Lower lobe of right lung (tissue), 2 donors: ENCODE results near the gene KCNJ10. TPM values are rescaled to one million over a fixed set of nuclear protein-coding genes. Genes with fewer than 3 reads are reported as not detected.

Experiments
- ATAC-seq, 2 donors: fragments of 200-7000 bp; cut with Tn5 transposase; one replicate each; pipeline ENCODE4 v1.9.1; 2020 to 2022; ENCODE audit warnings: mild to moderate bottlenecking in 2 of 2, moderate library complexity in 2 of 2
- DNase-seq: peaks from one replicate; pipeline ENCODE4 v3.0.0-alpha.2; 2020
- H3K27ac ChIP-seq: fragments of 200-600 bp; one replicate; pipeline ENCODE4 v1.8.0; 2022
- H3K27me3 ChIP-seq: fragments of 200-600 bp; one replicate; pipeline ENCODE4 v1.8.0; 2022; ENCODE audit warnings: low read depth
- H3K36me3 ChIP-seq: fragments of 200-600 bp; one replicate; pipeline ENCODE4 v1.8.0; 2022; ENCODE audit warnings: mild to moderate bottlenecking
- H3K4me1 ChIP-seq: fragments of 200-600 bp; one replicate; pipeline ENCODE4 v1.8.0; 2022
- H3K4me3 ChIP-seq: fragments of 200-600 bp; one replicate; pipeline ENCODE4 v1.8.0; 2022; ENCODE audit warnings: mild to moderate bottlenecking
- H3K9me3 ChIP-seq: fragments of 200-600 bp; one replicate; pipeline ENCODE4 v1.8.0; 2022
- CTCF ChIP-seq: fragments of 200-600 bp; IDR thresholded peaks from one replicate; pipeline ENCODE4 v1.8.0; 2022; ENCODE audit warnings: antibody characterized with exemption, mild to moderate bottlenecking
- intact Hi-C: fragments of 100-400 bp; cut with DNase I; formaldehyde crosslinking; loops from one replicate; pipeline ENCODE4 v1.11.0; 2022
- total RNA-seq: library from RNA; stranded (reverse); fragmentation: NEBNext Ultra II Directional; extraction: Animal tissue kit (Norgen Biotek cat#: 25700); gene quantifications from one replicate; pipeline ENCODE4 v1.2.1, GENCODE V29; 2021
- donor health status: DM: no; HTN: yes; CAD: no; lungs with severe emphysema.

The KCNJ10 gene
- total RNA-seq, 1 donor from 2014 or later: 0.15 TPM

- no peaks in the 10 kb centered on the region for H3K9me3 ChIP-seq
- no peaks in the 10 kb centered on the region for H3K36me3 ChIP-seq
- no peak for DNase-seq
- no peaks in the 10 kb centered on the region for H3K27me3 ChIP-seq
- no peak overlapping the region for H3K4me3 ChIP-seq
- no peaks in the 10 kb centered on the region for H3K4me1 ChIP-seq
- TF ChIP-seq CTCF: no peak
- intact Hi-C loops: no loop called here
- no peak overlapping the region for H3K27ac ChIP-seq
- ATAC-seq: no peak
Measured at GRCh38 chr1:160022330-160023310, 47.3 kb downstream of the KCNJ10 start.

- DNase-seq: no peak
- ATAC-seq: no peak
- Histone ChIP-seq H3K36me3 (no peaks in the 10 kb centered on the region), H3K4me1 (no peaks in the 10 kb centered on the region), H3K9me3 (no peaks in the 10 kb centered on the region), H3K27me3 (no peaks in the 10 kb centered on the region), H3K4me3 (no peak overlapping the region), H3K27ac (no peak overlapping the region)
- intact Hi-C loops: no loop called here
- TF ChIP-seq CTCF: no peak
Measured at GRCh38 chr1:160021376-160022074, 48.4 kb downstream of the KCNJ10 start.

GRCh38 chr1:160020196-160020595, 49.8 kb downstream of the KCNJ10 start:
- H3K36me3 ChIP-seq: no peaks in the 10 kb centered on the region
- no peak for DNase-seq
- H3K27me3 ChIP-seq: no peaks in the 10 kb centered on the region
- no peak for TF ChIP-seq CTCF
- intact Hi-C loops: no loop called here
- no peak overlapping the region for H3K4me3 ChIP-seq
- ATAC-seq: no peak
- no peak overlapping the region for H3K27ac ChIP-seq
- H3K9me3 ChIP-seq: no peaks in the 10 kb centered on the region
- no peaks in the 10 kb centered on the region for H3K4me1 ChIP-seq

GRCh38 chr1:160018900-160019299, 51.1 kb downstream of the KCNJ10 start:
- H3K4me3 ChIP-seq: no peak overlapping the region
- no peak for DNase-seq
- no peak for TF ChIP-seq CTCF
- H3K4me1 ChIP-seq: no peaks in the 10 kb centered on the region
- no peaks in the 10 kb centered on the region for H3K9me3 ChIP-seq
- no peaks in the 10 kb centered on the region for H3K27me3 ChIP-seq
- no peak overlapping the region for H3K27ac ChIP-seq
- ATAC-seq: no peak
- H3K36me3 ChIP-seq: no peaks in the 10 kb centered on the region
- intact Hi-C loops: no loop called here

GRCh38 chr1:160018347-160018746, 51.6 kb downstream of the KCNJ10 start:
- TF ChIP-seq CTCF: no peak
- H3K4me3 ChIP-seq: no peak overlapping the region
- no peak overlapping the region for H3K27ac ChIP-seq
- H3K27me3 ChIP-seq: no peaks in the 10 kb centered on the region
- ATAC-seq (no peak), DNase-seq (no peak)
- no peaks in the 10 kb centered on the region for H3K36me3 ChIP-seq
- no peaks in the 10 kb centered on the region for H3K4me1 ChIP-seq
- intact Hi-C loops: no loop called here
- no peaks in the 10 kb centered on the region for H3K9me3 ChIP-seq
